Measurements from ENCODE around the gene OVCH1. TPM values are rescaled to one million over a fixed set of nuclear protein-coding genes. Genes with fewer than 3 reads are reported as not detected.

OVCH1 gene
- total RNA-seq, 1 experiment from 2014 or later = not detected

GRCh38 chr12:29509503-29509902, 12.0 kb upstream of the OVCH1 start:
- POLR2A ChIA-PET (ENCODE audit: unreplicated experiment) = no interaction called here
- no peaks in the 10 kb centered on the region for H3K36me3 ChIP-seq (ENCODE audit: low read depth)
- H3K9me3 ChIP-seq (ENCODE audit: insufficient read depth, low read depth) = no peaks in the 10 kb centered on the region; the same call in 1 of the 2 replicates
- H2AFZ ChIP-seq = no peak overlapping the region
- CTCF ChIA-PET = no interaction called here
- no peaks in the 10 kb centered on the region for H3K27me3 ChIP-seq (ENCODE audit: insufficient read depth, low read depth)
- BruUV-seq (replicated peaks) = no TSS peak
- no peak for DNase-seq
- H3F3A ChIP-seq (ENCODE audit: insufficient read depth, low read depth) = no peaks in the 10 kb centered on the region
- TF ChIP-seq CTCF (conservative IDR thresholded peaks at IDR 0.05) (no peak), EZH2 (IDR thresholded peaks at IDR 0.05; ENCODE audit: low read depth) (no peak)
- H3K4me3 ChIP-seq = no peak overlapping the region
- intact Hi-C loops (cut with micrococcal nuclease; ENCODE audit: unreplicated experiment) = no loop called here
- no peak overlapping the region for H3K4me2 ChIP-seq
- no peaks in the 10 kb centered on the region for H3K79me2 ChIP-seq (ENCODE audit: low read depth)
- no peaks in the 10 kb centered on the region for H4K20me1 ChIP-seq (ENCODE audit: insufficient read depth)
- no peak overlapping the region for H3K27ac ChIP-seq
- no peaks in the 10 kb centered on the region for H3K9me2 ChIP-seq (ENCODE audit: insufficient read depth)
- no peaks in the 10 kb centered on the region for H3K4me1 ChIP-seq (replicated peaks; ENCODE audit: insufficient read depth)

GRCh38 chr12:29508949-29509348, 11.5 kb upstream of the OVCH1 start:
- no peaks in the 10 kb centered on the region for H3F3A ChIP-seq (ENCODE audit: insufficient read depth, low read depth)
- H3K36me3 ChIP-seq (ENCODE audit: low read depth) = no peaks in the 10 kb centered on the region
- H4K20me1 ChIP-seq (ENCODE audit: insufficient read depth) = no peaks in the 10 kb centered on the region
- CTCF ChIA-PET = no interaction called here
- intact Hi-C loops (cut with micrococcal nuclease; ENCODE audit: unreplicated experiment) = no loop called here
- no peaks in the 10 kb centered on the region for H3K27me3 ChIP-seq (ENCODE audit: insufficient read depth, low read depth)
- no peak for DNase-seq
- no peaks in the 10 kb centered on the region for H3K9me2 ChIP-seq (ENCODE audit: insufficient read depth)
- no peak overlapping the region for H3K4me2 ChIP-seq
- no peak overlapping the region for H3K4me3 ChIP-seq
- TF ChIP-seq CTCF (conservative IDR thresholded peaks at IDR 0.05) = no peak
- H3K79me2 ChIP-seq (ENCODE audit: low read depth) = no peaks in the 10 kb centered on the region
- POLR2A ChIA-PET (ENCODE audit: unreplicated experiment) = no interaction called here
- no peaks in the 10 kb centered on the region for H3K4me1 ChIP-seq (replicated peaks; ENCODE audit: insufficient read depth)
- H3K9me3 ChIP-seq (ENCODE audit: insufficient read depth, low read depth) = no peaks in the 10 kb centered on the region; the same call in 1 of the 2 replicates
- no peak overlapping the region for H2AFZ ChIP-seq
- no TSS peak for BruUV-seq (replicated peaks)
- no peak overlapping the region for H3K27ac ChIP-seq

GRCh38 chr12:29505122-29505521, 7.6 kb upstream of the OVCH1 start:
- BruUV-seq (replicated peaks) = no TSS peak
- intact Hi-C loops (cut with micrococcal nuclease; ENCODE audit: unreplicated experiment) = no loop called here

More at GRCh38 chr12:29505122-29505521, 7.6 kb upstream of the OVCH1 start:
- Histone ChIP-seq H3K27ac (no peak overlapping the region), H4K20me1 (ENCODE audit: insufficient read depth) (no peaks in the 10 kb centered on the region), H3K36me3 (ENCODE audit: low read depth) (no peaks in the 10 kb centered on the region), H3F3A (ENCODE audit: insufficient read depth, low read depth) (no peaks in the 10 kb centered on the region), H2AFZ (no peak overlapping the region), H3K4me3 (no peak overlapping the region), H3K79me2 (ENCODE audit: low read depth) (no peaks in the 10 kb centered on the region), H3K9me3 (ENCODE audit: insufficient read depth, low read depth) (no peaks in the 10 kb centered on the region; the same call in 1 of the 2 replicates), H3K4me2 (no peak overlapping the region), H3K27me3 (ENCODE audit: insufficient read depth, low read depth) (no peaks in the 10 kb centered on the region), H3K9me2 (ENCODE audit: insufficient read depth) (no peaks in the 10 kb centered on the region), H3K4me1 (replicated peaks; ENCODE audit: insufficient read depth) (no peaks in the 10 kb centered on the region)
- ChIA-PET CTCF (interaction anchor here (1.1 kb wide), 1 partner anchor 12 kb away, joined by 3 read pairs; no protein-coding TSS in a partner anchor), POLR2A (ENCODE audit: unreplicated experiment) (no interaction called here)
- no peak for DNase-seq
- TF ChIP-seq CTCF (conservative IDR thresholded peaks at IDR 0.05) (no peak), EZH2 (IDR thresholded peaks at IDR 0.05; ENCODE audit: low read depth) (no peak)

Measured in PC-9 (cell line).